Neuronal stem cell (in vitro differentiated cells): ENCODE data around the gene MILR1.

ENCODE experiments used
- DNase-seq: peaks from one replicate; pipeline ENCODE4 v3.0.0-alpha.2; 2013; ENCODE audit warnings: low spot score
- H2AFZ ChIP-seq: one replicate; pipeline ENCODE4 v1.6.1; 2013; ENCODE audit warnings: mild to moderate bottlenecking, low read length, inconsistent platforms
- H2AK5ac ChIP-seq: 2 replicates; pipeline ENCODE4 v1.6.1; 2013; ENCODE audit warnings: low read depth, mild to moderate bottlenecking, inconsistent platforms, low read length, moderate library complexity, mixed read lengths
- H2BK120ac ChIP-seq: 2 replicates; pipeline ENCODE4 v1.6.1; 2013; ENCODE audit warnings: low read depth, mild to moderate bottlenecking, inconsistent platforms, low read length, moderate library complexity, mixed read lengths
- H2BK12ac ChIP-seq: one replicate; pipeline ENCODE4 v1.6.1; 2013; ENCODE audit warnings: low read length, inconsistent platforms
- H2BK15ac ChIP-seq: 2 replicates; pipeline ENCODE4 v1.6.1; 2013; ENCODE audit warnings: mild to moderate bottlenecking, low read length, inconsistent platforms, mixed read lengths
- H2BK5ac ChIP-seq: one replicate; pipeline ENCODE4 v1.6.1; 2013; ENCODE audit warnings: inconsistent platforms, mild to moderate bottlenecking, low read length, moderate library complexity
- H3K14ac ChIP-seq: one replicate; pipeline ENCODE4 v1.6.1; 2013; ENCODE audit warnings: low read length, inconsistent platforms
- H3K18ac ChIP-seq: 2 replicates; pipeline ENCODE4 v1.6.1; 2013; ENCODE audit warnings: low read length, inconsistent platforms
- H3K23ac ChIP-seq: 2 replicates; pipeline ENCODE4 v1.6.1; 2013; ENCODE audit warnings: low read depth, mild to moderate bottlenecking, mixed read lengths, low read length, inconsistent platforms; ENCODE audit not compliant: poor library complexity
- H3K27ac ChIP-seq: replicated peaks from 3 replicates; pipeline ENCODE4 v1.5.1; 2013; ENCODE audit warnings: low read length, inconsistent platforms
- H3K27me3 ChIP-seq, 3 experiments: 2 replicates each; pipeline ENCODE4 v1.6.1; 2013; ENCODE audit warnings: low read length in 3 of 3, mild to moderate bottlenecking in 2 of 3, inconsistent platforms in 1 of 3, low read depth in 1 of 3, mixed read lengths in 1 of 3, moderate library complexity in 1 of 3; ENCODE audit not compliant: control insufficient read depth in 3 of 3, insufficient read depth in 3 of 3
- H3K36me3 ChIP-seq, 2 donors: replicated peaks in 1 of 2; 2 replicates each; pipeline ENCODE4 v1.6.1; 2013; ENCODE audit warnings: low read length in 2 of 2; ENCODE audit not compliant: control insufficient read depth in 2 of 2, insufficient read depth in 2 of 2
- H3K4ac ChIP-seq: 2 replicates; pipeline ENCODE4 v1.6.1; 2013; ENCODE audit warnings: inconsistent platforms, mild to moderate bottlenecking, low read length, moderate library complexity
- H3K4me1 ChIP-seq, 2 donors: 1 replicate in 1 of 2; 2 replicates in 1 of 2; pipeline ENCODE4 v1.6.1; 2013; ENCODE audit warnings: low read length in 2 of 2, low read depth in 1 of 2; ENCODE audit not compliant: control insufficient read depth in 2 of 2, insufficient read depth in 1 of 2
- H3K4me2 ChIP-seq: one replicate; pipeline ENCODE4 v1.6.1; 2013; ENCODE audit warnings: mild to moderate bottlenecking, low read length, inconsistent platforms; ENCODE audit not compliant: insufficient read depth, poor library complexity, severe bottlenecking
- H3K4me3 ChIP-seq, 2 donors: 2 replicates each; pipeline ENCODE4 v1.5.1; 2013; ENCODE audit warnings: low read length in 2 of 2, mild to moderate bottlenecking in 2 of 2, inconsistent platforms in 1 of 2, moderate library complexity in 1 of 2
- H3K79me1 ChIP-seq: one replicate; pipeline ENCODE4 v1.6.1; 2013; ENCODE audit warnings: low read depth, mild to moderate bottlenecking, inconsistent platforms, low read length, moderate library complexity
- H3K9ac ChIP-seq: one replicate; pipeline ENCODE4 v1.6.1; 2013; ENCODE audit warnings: mild to moderate bottlenecking, low read depth, low read length, inconsistent platforms; ENCODE audit not compliant: poor library complexity
- H3K9me3 ChIP-seq, 2 donors: replicated peaks in 1 of 2; 2 replicates each; pipeline versions ENCODE3 to v1.6.1; 2013; ENCODE audit warnings: low read length in 2 of 2, mild to moderate bottlenecking in 2 of 2, inconsistent platforms in 1 of 2, low read depth in 1 of 2, mixed read lengths in 1 of 2, moderate library complexity in 1 of 2; ENCODE audit not compliant: control insufficient read depth in 2 of 2, insufficient read depth in 1 of 2
- H4K8ac ChIP-seq: one replicate; pipeline ENCODE4 v1.6.1; 2013; ENCODE audit warnings: low read depth, mild to moderate bottlenecking, inconsistent platforms, low read length, moderate library complexity
- H4K91ac ChIP-seq: one replicate; pipeline ENCODE4 v1.6.1; 2013; ENCODE audit warnings: low read length, low read depth, mild to moderate bottlenecking, inconsistent platforms; ENCODE audit not compliant: poor library complexity
- WGBS, 2 donors: extraction: QIAGEN DNeasy Blood & Tissue Kit; methylation state at CpG; one replicate each; pipeline ENCODE4 v1.1.7; 2013; ENCODE audit warnings: missing lambda C conversion rate in 2 of 2, mixed read lengths in 1 of 2; ENCODE audit not compliant: insufficient read length in 2 of 2, insufficient replicate concordance in 1 of 2; ENCODE audit errors: extremely low coverage in 2 of 2; 5-methylcytosine and 5-hydroxymethylcytosine counted together

The MILR1 gene

DNA sequence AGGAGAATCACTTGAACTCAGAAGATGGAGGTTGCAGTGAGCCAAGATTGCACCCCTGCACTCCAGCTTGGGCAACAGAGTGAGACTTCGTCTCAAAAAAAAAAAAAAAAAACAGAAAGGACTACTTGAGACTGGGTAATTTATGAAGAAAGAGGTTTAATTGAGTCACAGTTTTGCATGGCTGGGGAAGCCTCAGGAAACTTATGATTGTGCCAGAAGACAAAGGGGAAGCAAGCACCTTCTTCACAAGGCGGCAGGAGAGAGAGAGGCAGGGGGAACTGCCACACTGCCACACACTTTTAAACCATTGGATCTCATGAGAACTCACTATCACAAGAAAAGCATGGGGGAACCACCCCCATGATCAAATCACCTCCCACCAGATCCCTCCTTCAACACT is 9.0 kb upstream of the MILR1 start:
- Histone ChIP-seq H2BK12ac (no peak overlapping the region), H3K9ac (no peak overlapping the region), H3K4me2 (no peak overlapping the region), H2AK5ac (no peak overlapping the region), H3K4ac (no peak overlapping the region), H3K4me1 (no peaks in the 10 kb centered on the region), H3K9me3 (peaks cover 14 to 16% of the 10 kb centered on the region in 2 donors), H3K27me3 (no peaks in the 10 kb centered on the region), H3K4me3 (no peak overlapping the region), H2BK5ac (no peak overlapping the region), H3K18ac (no peak overlapping the region), H4K8ac (no peak overlapping the region), H3K36me3 (no peaks in the 10 kb centered on the region), H3K23ac (no peak overlapping the region), H4K91ac (no peak overlapping the region), H2BK15ac (no peak overlapping the region), H2BK120ac (no peak overlapping the region), H3K27ac (no peak overlapping the region), H2AFZ (no peak overlapping the region), H3K79me1 (no peaks in the 10 kb centered on the region), H3K14ac (no peak overlapping the region)
- WGBS, 2 donors: no CpG with 5 or more reads among the region's 2 CpGs
- DNase-seq: no peak

DNA sequence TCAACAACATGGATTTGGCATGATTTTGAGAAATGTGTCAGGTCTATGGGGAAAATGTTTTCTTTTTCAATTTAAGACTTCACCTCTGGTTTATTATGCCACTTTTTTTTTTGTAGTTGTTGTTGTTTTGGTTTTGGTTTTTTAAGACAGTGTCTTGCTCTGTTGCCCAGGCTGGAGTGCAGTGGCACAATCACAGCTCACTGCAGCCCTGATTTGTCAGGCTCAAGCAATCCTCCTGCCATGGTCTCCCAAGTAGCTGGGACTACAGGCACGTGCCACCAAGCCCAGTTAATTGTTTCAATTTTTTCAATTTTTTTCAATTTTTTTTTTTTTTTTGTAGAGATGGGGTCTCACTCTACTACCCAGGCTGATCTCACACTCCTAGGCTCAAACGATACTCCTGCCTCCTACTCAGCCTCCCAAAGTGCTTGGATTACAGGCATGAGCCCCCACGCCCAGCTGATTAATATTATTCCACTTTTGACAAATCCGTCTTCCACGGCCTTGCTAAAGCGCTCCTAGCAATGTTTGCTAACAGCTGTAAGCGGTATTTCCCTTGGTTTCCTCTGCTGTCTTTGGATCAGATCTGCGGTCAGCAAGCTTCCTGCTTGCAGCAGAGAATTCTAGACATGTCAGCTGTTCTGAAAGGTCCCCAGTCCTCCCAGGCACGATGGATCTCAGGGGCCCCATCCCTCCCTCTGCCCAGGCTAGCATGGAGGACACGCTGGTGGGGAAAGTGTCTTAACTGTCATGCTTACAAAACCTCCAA is 7.0 kb upstream of the MILR1 start:
- H3K27ac ChIP-seq: no peak overlapping the region
- no CpG with 5 or more reads among the region's 10 CpGs for WGBS, 2 donors
- H3K4me1 ChIP-seq: no peaks in the 10 kb centered on the region

DNA sequence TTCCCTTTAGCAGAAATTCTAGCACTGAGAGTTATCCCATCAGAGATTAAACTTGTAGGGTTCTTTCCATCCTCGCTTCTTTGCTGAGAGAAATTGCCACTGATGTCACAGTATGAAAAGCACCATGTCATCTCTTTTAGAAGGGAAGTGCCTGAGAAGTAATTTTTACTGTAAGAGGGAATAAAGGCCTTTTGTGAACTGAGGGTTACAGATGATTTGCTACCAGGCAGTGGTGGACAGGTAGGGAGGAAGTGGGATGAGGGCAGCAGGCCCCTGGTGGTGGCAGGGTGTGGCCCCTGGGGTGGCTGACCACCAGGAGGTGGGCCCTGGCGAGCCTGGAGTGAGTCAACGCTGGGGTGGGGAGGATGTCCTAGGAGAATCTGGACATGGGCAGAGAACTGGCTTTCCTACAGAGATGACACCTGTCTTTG is 6.4 kb upstream of the MILR1 start:
- no peak for DNase-seq
- WGBS, 2 donors: no CpG with 5 or more reads among the region's 3 CpGs
- no peak overlapping the region for H3K27ac ChIP-seq

More for the DNA sequence above, 7.0 kb upstream of the MILR1 start:
- Histone ChIP-seq H2AFZ (no peak overlapping the region), H3K4ac (no peak overlapping the region), H3K18ac (no peak overlapping the region), H3K36me3 (no peaks in the 10 kb centered on the region), H3K4me2 (no peak overlapping the region), H3K23ac (no peak overlapping the region), H3K9ac (no peak overlapping the region), H2BK5ac (no peak overlapping the region), H3K14ac (no peak overlapping the region), H2BK12ac (no peak overlapping the region), H3K27me3 (no peaks in the 10 kb centered on the region), H4K8ac (no peak overlapping the region), H3K79me1 (no peaks in the 10 kb centered on the region), H2BK15ac (no peak overlapping the region), H3K9me3 (peaks cover 14 to 15% of the 10 kb centered on the region in 2 donors), H3K4me3 (no peak overlapping the region), H4K91ac (no peak overlapping the region), H2AK5ac (no peak overlapping the region), H2BK120ac (no peak overlapping the region)
- DNase-seq: no peak

DNA sequence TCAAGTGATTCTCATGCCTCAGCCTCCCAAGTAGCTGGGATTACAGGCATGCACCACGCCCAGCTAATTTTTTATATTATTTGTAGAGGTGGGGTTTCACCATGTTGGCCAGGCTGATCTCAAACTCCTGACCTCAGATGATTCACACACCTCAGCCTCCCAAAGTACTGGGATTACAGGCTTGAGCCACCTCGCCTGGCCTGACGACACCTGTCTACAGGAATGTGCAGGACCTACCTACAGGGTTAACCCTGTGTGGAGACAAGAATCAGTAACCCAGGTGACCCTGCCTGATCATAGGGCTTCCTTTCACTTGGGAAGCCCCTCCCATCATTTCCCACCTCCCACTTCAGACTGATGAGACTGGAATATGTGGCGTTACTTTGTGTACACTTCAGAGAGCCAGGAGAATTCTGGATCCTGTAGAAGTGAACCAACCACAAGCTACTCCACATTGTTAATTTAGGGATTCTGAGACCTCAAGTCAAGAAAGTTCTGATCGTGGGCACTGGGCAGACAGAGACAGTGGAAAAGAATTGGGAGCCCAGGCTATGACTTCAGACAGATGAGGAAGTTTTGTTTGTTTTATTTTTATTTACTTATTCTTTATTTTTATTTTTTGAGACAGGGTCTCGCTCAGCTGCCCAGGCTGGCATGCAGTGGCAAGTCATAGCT is 5.7 kb upstream of the MILR1 start:
- Histone ChIP-seq H2AFZ (no peak overlapping the region), H3K36me3 (no peaks in the 10 kb centered on the region), H3K23ac (no peak overlapping the region), H3K14ac (no peak overlapping the region), H3K4me2 (no peak overlapping the region), H3K9ac (no peak overlapping the region), H3K4ac (no peak overlapping the region), H3K18ac (no peak overlapping the region), H3K79me1 (no peaks in the 10 kb centered on the region), H2BK12ac (no peak overlapping the region), H2AK5ac (no peak overlapping the region), H4K91ac (no peak overlapping the region), H3K4me1 (no peaks in the 10 kb centered on the region), H2BK120ac (no peak overlapping the region), H3K4me3 (no peak overlapping the region), H2BK5ac (no peak overlapping the region), H2BK15ac (no peak overlapping the region), H3K27me3 (no peaks in the 10 kb centered on the region), H3K9me3 (peaks cover 2 to 3% of the 10 kb centered on the region in 2 donors), H3K27ac (no peak overlapping the region), H4K8ac (no peak overlapping the region)
- no peak for DNase-seq
- WGBS, 2 donors: no CpG with 5 or more reads among the region's 6 CpGs

More for the DNA sequence above, 6.4 kb upstream of the MILR1 start:
- H3K27me3 ChIP-seq: no peaks in the 10 kb centered on the region
- no peak overlapping the region for H2BK12ac ChIP-seq
- H2AK5ac ChIP-seq: no peak overlapping the region
- H2BK15ac ChIP-seq: no peak overlapping the region
- H3K4me2 ChIP-seq: no peak overlapping the region
- no peaks in the 10 kb centered on the region for H3K4me1 ChIP-seq
- no peak overlapping the region for H2AFZ ChIP-seq
- H3K36me3 ChIP-seq: no peaks in the 10 kb centered on the region
- H3K4me3 ChIP-seq: no peak overlapping the region
- no peak overlapping the region for H2BK5ac ChIP-seq
- no peak overlapping the region for H2BK120ac ChIP-seq
- no peak overlapping the region for H4K91ac ChIP-seq
- no peak overlapping the region for H3K23ac ChIP-seq
- no peak overlapping the region for H3K18ac ChIP-seq
- no peak overlapping the region for H3K9ac ChIP-seq
- H3K14ac ChIP-seq: no peak overlapping the region
- peaks cover 9% of the 10 kb centered on the region in 2 donors for H3K9me3 ChIP-seq
- H4K8ac ChIP-seq: no peak overlapping the region
- no peaks in the 10 kb centered on the region for H3K79me1 ChIP-seq
- H3K4ac ChIP-seq: no peak overlapping the region
